GM12891 (cell line): ENCODE data around the gene NEK5.

Experiments used
- PAX5 ChIP-seq: IDR thresholded peaks from 2 replicates; pipeline ENCODE4 v1.6.1; 2011; ENCODE audit warnings: low read length, moderate library complexity, mild to moderate bottlenecking; ENCODE audit not compliant: insufficient read depth, severe bottlenecking
- POLR2A ChIP-seq: IDR thresholded peaks from 2 replicates; pipeline ENCODE4 v1.6.1; 2011; ENCODE audit warnings: low read depth, low read length, control low read depth
- POLR2AphosphoS5 ChIP-seq: IDR thresholded peaks from 2 replicates; pipeline ENCODE4 v1.6.1; 2011; ENCODE audit warnings: low read depth, low read length, control low read depth
- POU2F2 ChIP-seq: IDR thresholded peaks from 2 replicates; pipeline ENCODE4 v1.6.1; 2011; ENCODE audit warnings: low read depth, mild to moderate bottlenecking, control low read depth, low read length, moderate library complexity
- SPI1 ChIP-seq: IDR thresholded peaks from 2 replicates; pipeline ENCODE4 v1.6.1; 2011; ENCODE audit warnings: low read depth, low read length, control low read depth
- TAF1 ChIP-seq: IDR thresholded peaks from 2 replicates; pipeline ENCODE4 v1.6.1; 2011; ENCODE audit warnings: low read depth, low read length, control low read depth

DNA sequence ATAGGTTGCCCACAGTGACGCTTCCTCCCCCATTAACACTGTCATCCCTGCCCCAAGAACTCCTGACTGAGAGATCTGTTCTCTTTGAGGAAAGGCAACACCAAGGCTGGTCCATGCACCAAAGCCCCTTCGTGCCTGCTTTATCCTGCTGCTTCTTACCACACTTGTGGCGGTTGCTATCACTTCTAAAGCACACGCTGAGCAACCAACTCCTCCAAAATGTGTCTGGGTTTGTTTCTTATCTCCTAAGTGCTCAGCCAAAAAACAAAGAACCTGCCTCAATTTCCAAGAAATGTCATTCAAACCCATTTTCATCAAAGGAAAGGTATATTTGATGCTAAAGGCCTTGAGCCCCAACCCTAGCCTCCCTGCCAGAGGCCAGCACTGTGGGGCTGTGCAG, 132.2 kb downstream of the NEK5 start:
- TF ChIP-seq POLR2A (no peak), TAF1 (no peak), POLR2AphosphoS5 (no peak), SPI1 (no peak), PAX5 (no peak), POU2F2 (no peak)
